ENCODE results near the gene TOMM40.

Gene TOMM40

DNA sequence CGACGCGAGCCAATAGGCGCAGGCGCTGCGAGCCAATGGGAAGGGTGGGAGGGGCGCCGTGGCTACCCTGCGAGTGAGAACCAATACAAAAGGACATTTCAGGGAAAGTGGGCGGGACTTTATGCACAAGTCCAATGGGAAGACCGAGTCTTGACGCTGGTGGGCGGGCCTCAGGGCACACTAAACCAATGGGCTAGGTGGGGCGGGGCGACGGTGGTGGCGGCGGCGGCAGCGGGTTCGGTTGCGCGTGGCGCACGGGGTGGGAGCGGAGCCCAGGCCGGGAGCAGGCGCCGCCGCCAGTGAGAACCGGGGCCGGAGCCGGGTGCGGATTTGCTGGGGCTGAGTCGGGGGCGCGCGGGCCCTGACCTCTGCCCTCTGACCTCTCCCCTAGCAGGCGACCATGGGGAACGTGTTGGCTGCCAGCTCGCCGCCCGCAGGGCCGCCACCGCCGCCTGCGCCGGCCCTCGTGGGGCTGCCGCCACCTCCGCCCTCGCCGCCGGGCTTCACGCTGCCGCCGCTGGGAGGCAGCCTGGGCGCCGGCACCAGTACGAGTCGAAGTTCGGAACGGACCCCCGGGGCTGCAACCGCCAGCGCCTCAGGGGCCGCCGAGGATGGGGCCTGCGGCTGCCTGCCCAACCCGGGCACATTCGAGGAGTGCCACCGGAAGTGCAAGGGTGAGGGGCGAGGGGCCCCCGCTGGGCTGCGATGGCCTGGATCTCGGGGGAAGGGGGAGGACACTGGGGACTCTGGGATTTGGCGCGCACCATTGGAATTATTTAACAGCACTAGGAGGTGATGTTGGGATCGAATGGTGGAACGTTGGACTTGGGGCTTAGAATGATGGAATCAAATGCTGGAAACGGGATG lies at the start of gene TOMM40:
TSS of gene TOMM40 (plus strand) at position 239 of the 867 bp plus-strand sequence. CDS start at position 401, 162 bp downstream.
- H3K9me3 ChIP-seq (ENCODE audit: control insufficient read depth in 5 of 5, low read length in 5 of 5), result no peaks in the 10 kb centered on the region
- H3K9ac ChIP-seq (ENCODE audit: low read length in 5 of 5), result peak within 1 kb of the TSS; percentile 67 to 92 (median 88)
- no peaks in the 10 kb centered on the region for H3K27me3 ChIP-seq (ENCODE audit: control insufficient read depth in 5 of 5, insufficient read depth in 4 of 5, low read length in 5 of 5)
- H3K27ac ChIP-seq (ENCODE audit: low read depth, low read length), result peak within 1 kb of the TSS; percentile 85
- peaks cover 8 to 26% (median 24%) of the 10 kb centered on the region in 5 donors for H3K4me1 ChIP-seq (ENCODE audit: control insufficient read depth in 5 of 5, insufficient read depth in 5 of 5, low read length in 5 of 5)
- H3K4me3 ChIP-seq (ENCODE audit: low read depth in 1 of 5, low read length in 5 of 5), result peak within 1 kb of the TSS; percentile 77 to 85 (median 80)
- H3K36me3 ChIP-seq (ENCODE audit: control insufficient read depth in 5 of 5, insufficient read depth in 5 of 5, low read length in 5 of 5), result peaks cover 0 to 54% (median 47%) of the 10 kb centered on the region in 5 donors

DNA sequence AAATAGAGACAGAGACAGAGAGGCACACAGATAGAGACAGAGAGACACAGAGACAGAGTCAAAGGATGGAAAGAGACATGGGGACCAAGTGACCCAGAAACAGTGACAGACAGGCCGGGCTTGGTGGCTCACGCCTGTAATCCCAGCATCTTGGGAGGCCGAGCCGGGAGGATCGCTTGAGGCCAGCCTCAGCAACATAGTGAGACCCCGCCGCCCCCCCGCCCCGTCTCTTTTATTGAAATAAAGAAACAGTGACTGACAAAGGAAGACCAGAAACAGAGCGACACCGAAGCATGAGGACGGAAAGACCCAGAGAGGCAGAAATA lies 45.8 kb upstream of the TOMM40 start:
- Histone ChIP-seq H3K36me3 (ENCODE audit: control insufficient read depth in 5 of 5, insufficient read depth in 5 of 5, low read length in 5 of 5) (no peaks in the 10 kb centered on the region), H3K9me3 (ENCODE audit: control insufficient read depth in 5 of 5, low read length in 5 of 5) (no peaks in the 10 kb centered on the region), H3K9ac (ENCODE audit: low read length in 5 of 5) (peak overlapping the region in 4 of 5 donors; percentile 11 to 73 (median 52)), H3K27me3 (ENCODE audit: control insufficient read depth in 5 of 5, insufficient read depth in 4 of 5, low read length in 5 of 5) (no peaks in the 10 kb centered on the region), H3K4me1 (ENCODE audit: control insufficient read depth in 5 of 5, insufficient read depth in 5 of 5, low read length in 5 of 5) (peaks cover 9 to 52% (median 41%) of the 10 kb centered on the region in 5 donors), H3K4me3 (ENCODE audit: low read depth in 1 of 5, low read length in 5 of 5) (peak overlapping the region; percentile 54 to 72 (median 62)), H3K27ac (ENCODE audit: low read depth, low read length) (peak overlapping the region; percentile 56)

DNA sequence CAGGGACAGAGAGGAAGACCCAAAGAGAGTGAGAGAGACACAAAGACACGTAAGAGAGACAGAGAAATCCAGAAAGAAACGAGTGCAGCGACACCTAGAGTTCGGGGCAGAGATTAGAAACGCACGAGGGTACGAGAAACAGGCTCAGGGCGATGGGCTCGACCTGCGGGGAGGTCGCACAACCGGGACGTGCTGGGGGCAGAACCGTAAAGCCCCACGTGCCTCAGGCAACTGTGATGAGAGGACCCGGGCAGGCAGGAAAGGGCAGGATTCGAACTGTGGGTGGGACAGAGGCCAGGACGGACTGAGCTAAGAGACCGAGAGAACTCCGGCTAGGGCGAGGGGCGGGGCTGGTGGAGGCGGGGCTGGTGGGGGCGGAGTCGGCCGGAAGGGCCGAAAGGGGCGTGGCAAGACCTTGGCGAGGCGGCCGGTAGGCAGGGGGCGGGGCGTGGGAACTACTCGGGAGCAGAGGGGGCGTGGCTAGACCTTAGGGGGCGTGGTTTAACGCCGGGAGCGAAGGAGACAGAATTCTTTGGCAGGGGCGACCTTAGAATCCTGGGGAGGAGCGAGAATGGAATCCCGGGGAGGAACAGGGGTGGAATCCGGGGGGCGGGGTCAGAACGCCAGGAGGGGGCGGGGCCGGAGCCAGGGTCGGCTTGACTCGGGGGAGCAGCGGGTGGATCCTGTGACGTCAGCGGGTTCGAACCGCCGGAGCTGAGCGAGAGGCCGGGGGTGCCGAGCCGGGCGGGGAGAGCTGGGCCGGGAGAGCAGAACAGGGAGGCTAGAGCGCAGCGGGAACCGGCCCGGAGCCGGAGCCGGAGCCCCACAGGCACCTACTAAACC lies 45.2 kb upstream of the TOMM40 start, which contains the start of gene NECTIN2:
TSS of gene NECTIN2 (plus strand) at position 686 of the 843 bp plus-strand sequence. CDS start 229 bp downstream, outside the sequence.
- Histone ChIP-seq H3K9me3 (ENCODE audit: control insufficient read depth in 5 of 5, low read length in 5 of 5) (no peaks in the 10 kb centered on the region), H3K4me1 (ENCODE audit: control insufficient read depth in 5 of 5, insufficient read depth in 5 of 5, low read length in 5 of 5) (peaks cover 9 to 58% (median 41%) of the 10 kb centered on the region in 5 donors), H3K27ac (ENCODE audit: low read depth, low read length) (peak within 1 kb of the TSS; percentile 92), H3K36me3 (ENCODE audit: control insufficient read depth in 5 of 5, insufficient read depth in 5 of 5, low read length in 5 of 5) (no peaks in the 10 kb centered on the region), H3K27me3 (ENCODE audit: control insufficient read depth in 5 of 5, insufficient read depth in 4 of 5, low read length in 5 of 5) (no peaks in the 10 kb centered on the region), H3K9ac (ENCODE audit: low read length in 5 of 5) (peak within 1 kb of the TSS; percentile 87 to 98 (median 97)), H3K4me3 (ENCODE audit: low read depth in 1 of 5, low read length in 5 of 5) (peak within 1 kb of the TSS; percentile 70 to 94 (median 84))

DNA sequence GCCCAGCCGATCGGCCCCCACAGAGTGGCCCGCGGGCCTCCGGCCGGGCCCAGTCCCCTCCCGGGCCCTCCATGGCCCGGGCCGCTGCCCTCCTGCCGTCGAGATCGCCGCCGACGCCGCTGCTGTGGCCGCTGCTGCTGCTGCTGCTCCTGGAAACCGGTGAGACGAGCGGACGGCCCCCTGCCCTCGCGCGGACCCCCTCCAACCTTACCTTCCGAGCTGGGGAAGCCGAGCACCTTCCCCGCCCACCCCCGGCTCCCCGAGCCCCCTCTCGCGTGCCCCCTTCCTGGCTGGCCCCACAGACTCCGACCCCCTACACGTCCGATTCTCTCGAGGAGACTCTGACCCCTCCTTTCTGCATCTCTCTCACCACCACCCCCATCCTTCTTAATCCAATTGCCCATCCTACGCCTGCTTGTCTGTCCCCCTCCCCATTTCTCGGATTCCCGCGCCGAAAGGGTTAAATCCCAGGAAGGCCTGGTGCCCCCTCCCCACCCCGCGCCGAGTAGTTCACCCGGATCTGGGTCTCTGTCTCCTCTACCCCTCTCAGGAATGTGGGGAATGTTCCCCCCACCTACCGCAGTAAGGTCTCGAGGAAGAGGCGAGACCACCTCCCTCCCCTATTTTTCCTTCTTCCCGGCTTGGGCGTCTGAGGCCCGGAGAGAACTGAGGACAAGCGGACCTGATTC lies 44.5 kb upstream of the TOMM40 start:
- Histone ChIP-seq H3K9me3 (ENCODE audit: control insufficient read depth in 5 of 5, low read length in 5 of 5) (no peaks in the 10 kb centered on the region), H3K27me3 (ENCODE audit: control insufficient read depth in 5 of 5, insufficient read depth in 4 of 5, low read length in 5 of 5) (no peaks in the 10 kb centered on the region), H3K9ac (ENCODE audit: low read length in 5 of 5) (peak overlapping the region; percentile 87 to 98 (median 97)), H3K27ac (ENCODE audit: low read depth, low read length) (peak overlapping the region; percentile 92), H3K36me3 (ENCODE audit: control insufficient read depth in 5 of 5, insufficient read depth in 5 of 5, low read length in 5 of 5) (peaks cover 0 to 2% (median 0%) of the 10 kb centered on the region in 5 donors), H3K4me3 (ENCODE audit: low read depth in 1 of 5, low read length in 5 of 5) (peak overlapping the region; percentile 70 to 94 (median 84)), H3K4me1 (ENCODE audit: control insufficient read depth in 5 of 5, insufficient read depth in 5 of 5, low read length in 5 of 5) (peaks cover 9 to 66% (median 48%) of the 10 kb centered on the region in 5 donors)

DNA sequence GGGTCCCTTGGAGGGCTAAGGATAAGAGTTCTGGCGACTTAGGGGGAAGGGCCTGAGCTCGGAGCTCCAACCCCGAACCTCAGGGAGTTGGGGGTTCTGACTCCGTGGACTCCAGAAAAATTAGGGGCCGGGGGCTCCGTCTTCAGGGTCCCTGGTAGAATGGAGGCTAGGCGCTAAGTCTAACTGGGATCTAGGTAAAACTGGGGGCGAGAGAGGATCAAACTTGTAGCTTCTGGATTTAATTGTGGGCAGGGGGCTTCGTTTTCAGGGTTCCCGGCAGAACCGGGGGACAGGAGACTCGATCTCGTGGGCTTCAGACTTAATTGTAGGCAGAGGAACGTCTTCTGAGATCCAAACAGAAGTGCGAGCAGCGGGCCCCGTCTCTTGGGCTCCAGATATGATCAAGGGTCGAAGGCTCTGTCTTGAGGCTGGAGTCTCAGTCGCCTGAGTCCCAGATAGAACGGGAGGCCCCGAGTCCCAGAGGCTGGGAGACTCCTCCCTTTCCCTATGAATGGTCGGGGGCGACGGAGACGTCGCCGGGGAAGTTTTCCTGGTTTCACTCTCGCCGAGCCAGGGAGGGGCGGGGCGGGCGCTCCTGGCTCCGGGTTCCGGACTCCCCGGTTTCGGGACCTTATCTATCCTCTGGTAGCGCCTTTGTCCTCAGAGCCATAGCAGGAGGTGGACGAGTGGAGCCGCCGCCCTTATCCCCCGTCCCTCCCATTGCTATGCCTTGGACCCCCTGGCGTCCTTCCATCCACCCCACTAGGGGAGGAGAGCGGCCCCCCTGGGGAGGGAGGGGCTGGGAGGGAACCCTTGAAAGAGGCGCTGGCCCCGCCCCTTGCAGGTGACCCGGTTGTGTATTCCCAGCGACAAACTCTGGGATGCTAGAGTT lies 43.7 kb upstream of the TOMM40 start:
- Histone ChIP-seq H3K27me3 (ENCODE audit: control insufficient read depth in 5 of 5, insufficient read depth in 4 of 5, low read length in 5 of 5) (no peaks in the 10 kb centered on the region), H3K9me3 (ENCODE audit: control insufficient read depth in 5 of 5, low read length in 5 of 5) (no peaks in the 10 kb centered on the region), H3K9ac (ENCODE audit: low read length in 5 of 5) (peak overlapping the region; percentile 87 to 98 (median 97)), H3K4me1 (ENCODE audit: control insufficient read depth in 5 of 5, insufficient read depth in 5 of 5, low read length in 5 of 5) (peaks cover 9 to 69% (median 51%) of the 10 kb centered on the region in 5 donors), H3K27ac (ENCODE audit: low read depth, low read length) (peak overlapping the region; percentile 92), H3K36me3 (ENCODE audit: control insufficient read depth in 5 of 5, insufficient read depth in 5 of 5, low read length in 5 of 5) (peaks cover 0 to 4% (median 0%) of the 10 kb centered on the region in 5 donors), H3K4me3 (ENCODE audit: low read depth in 1 of 5, low read length in 5 of 5) (peak overlapping the region; percentile 70 to 94 (median 84))

DNA sequence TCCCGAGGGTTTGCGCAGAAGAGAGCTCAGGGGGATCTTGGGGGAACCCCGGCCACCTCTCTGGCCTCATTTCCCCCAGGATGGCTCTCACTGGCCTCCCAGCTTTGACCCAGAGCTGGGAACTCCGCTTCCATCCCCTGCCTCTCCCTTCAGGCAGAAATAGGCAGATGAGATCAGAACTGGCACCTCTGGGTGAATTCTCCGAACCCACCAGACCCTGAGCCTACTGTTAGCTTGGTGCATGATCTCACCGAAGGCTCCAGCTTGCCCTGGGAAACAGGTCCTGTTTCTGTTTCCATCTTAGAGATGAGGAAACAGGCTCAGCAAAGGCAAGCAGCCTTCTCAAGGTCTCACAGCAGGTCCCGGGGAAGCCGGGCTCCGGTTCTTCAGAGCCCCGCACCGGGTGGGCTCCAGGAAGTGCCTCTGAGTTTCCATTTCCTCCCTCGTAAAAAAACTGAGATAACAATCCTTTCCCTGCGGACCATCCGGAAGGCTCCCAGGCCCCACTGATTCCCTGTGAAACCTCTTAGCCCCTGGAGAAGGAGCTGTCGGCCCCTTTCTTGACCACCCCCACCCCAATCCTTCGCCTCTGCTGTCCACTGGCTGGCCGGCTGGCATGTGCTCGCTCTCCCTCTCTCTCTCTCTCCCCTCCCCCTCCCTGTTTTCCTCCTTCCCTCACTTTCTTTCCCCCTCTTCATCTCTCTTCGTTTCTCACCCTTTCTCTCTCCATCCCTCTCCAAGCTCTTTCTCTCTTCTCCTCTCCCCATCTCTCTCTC lies 42.8 kb upstream of the TOMM40 start:
- Histone ChIP-seq H3K27me3 (ENCODE audit: control insufficient read depth in 5 of 5, insufficient read depth in 4 of 5, low read length in 5 of 5) (no peaks in the 10 kb centered on the region), H3K4me3 (ENCODE audit: low read depth in 1 of 5, low read length in 5 of 5) (peak overlapping the region; percentile 70 to 85 (median 78)), H3K9ac (ENCODE audit: low read length in 5 of 5) (peak overlapping the region; percentile 17 to 98 (median 97)), H3K36me3 (ENCODE audit: control insufficient read depth in 5 of 5, insufficient read depth in 5 of 5, low read length in 5 of 5) (peaks cover 0 to 4% (median 0%) of the 10 kb centered on the region in 5 donors), H3K4me1 (ENCODE audit: control insufficient read depth in 5 of 5, insufficient read depth in 5 of 5, low read length in 5 of 5) (peaks cover 9 to 69% (median 51%) of the 10 kb centered on the region in 5 donors), H3K27ac (ENCODE audit: low read depth, low read length) (peak overlapping the region; percentile 92), H3K9me3 (ENCODE audit: control insufficient read depth in 5 of 5, low read length in 5 of 5) (no peaks in the 10 kb centered on the region)

DNA sequence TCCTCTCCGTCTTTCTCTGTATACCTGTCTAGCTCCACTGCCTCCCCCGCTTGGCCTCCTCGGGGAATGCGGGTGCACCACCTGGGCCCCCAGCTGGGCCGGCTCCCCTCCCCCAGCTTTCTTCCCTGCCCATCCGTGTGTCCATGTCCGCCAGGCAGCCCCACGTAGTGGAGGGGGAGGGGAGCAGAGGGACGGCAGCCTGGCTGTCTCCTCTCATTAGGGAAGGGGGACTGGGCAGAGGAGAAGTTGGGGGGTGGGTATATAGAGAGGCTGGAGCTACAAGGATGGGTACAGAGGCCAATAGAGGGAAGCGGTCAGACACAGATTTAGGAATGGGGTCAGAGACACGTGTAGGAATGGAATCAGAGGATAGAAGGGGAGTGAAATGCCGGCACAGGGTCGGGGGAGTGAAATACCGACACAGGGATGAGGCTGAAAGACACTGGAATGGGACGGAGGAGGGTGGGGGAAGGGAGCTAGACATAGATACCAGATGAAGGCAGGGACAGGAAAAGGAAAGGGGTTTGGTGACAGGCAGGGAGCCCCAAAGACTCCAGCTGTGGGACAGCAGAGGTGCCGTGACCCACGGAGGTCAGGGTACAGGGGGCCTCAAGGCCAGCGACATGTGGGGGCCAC lies 42.1 kb upstream of the TOMM40 start:
- Histone ChIP-seq H3K27me3 (ENCODE audit: control insufficient read depth in 5 of 5, insufficient read depth in 4 of 5, low read length in 5 of 5) (no peaks in the 10 kb centered on the region), H3K4me3 (ENCODE audit: low read depth in 1 of 5, low read length in 5 of 5) (peak overlapping the region in 3 of 5 donors; percentile 70 to 85 (median 78)), H3K4me1 (ENCODE audit: control insufficient read depth in 5 of 5, insufficient read depth in 5 of 5, low read length in 5 of 5) (peaks cover 9 to 69% (median 51%) of the 10 kb centered on the region in 5 donors), H3K9ac (ENCODE audit: low read length in 5 of 5) (peak overlapping the region; percentile 35 to 98 (median 87)), H3K9me3 (ENCODE audit: control insufficient read depth in 5 of 5, low read length in 5 of 5) (no peaks in the 10 kb centered on the region), H3K36me3 (ENCODE audit: control insufficient read depth in 5 of 5, insufficient read depth in 5 of 5, low read length in 5 of 5) (peaks cover 0 to 7% (median 0%) of the 10 kb centered on the region in 5 donors), H3K27ac (ENCODE audit: low read depth, low read length) (peak overlapping the region; percentile 92)

DNA sequence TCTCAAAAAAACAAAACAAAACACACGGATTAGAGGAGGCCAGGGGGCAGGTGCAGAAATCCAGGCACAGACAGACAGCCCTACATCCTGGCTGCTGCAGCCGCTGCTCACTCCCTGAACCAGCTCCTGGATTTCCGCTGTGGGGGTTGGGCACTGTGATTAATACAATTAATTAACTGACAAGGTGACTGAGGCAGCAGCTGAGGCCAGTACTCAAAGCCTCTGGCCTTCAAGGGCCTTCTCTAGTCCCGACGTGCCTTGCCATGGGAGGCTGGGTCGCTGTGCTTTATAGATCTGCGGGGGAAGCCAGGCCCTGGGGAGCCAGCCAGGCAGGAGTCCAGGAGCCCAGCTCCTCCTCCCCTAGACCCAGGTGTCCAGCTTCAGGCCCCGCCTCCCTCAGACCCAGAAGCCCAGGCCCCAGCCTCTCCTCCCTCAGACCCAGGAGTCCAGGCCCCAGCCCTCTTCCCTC lies 40.4 kb upstream of the TOMM40 start:
- Histone ChIP-seq H3K27me3 (ENCODE audit: control insufficient read depth in 5 of 5, insufficient read depth in 4 of 5, low read length in 5 of 5) (no peaks in the 10 kb centered on the region), H3K9ac (ENCODE audit: low read length in 5 of 5) (no peak overlapping the region), H3K36me3 (ENCODE audit: control insufficient read depth in 5 of 5, insufficient read depth in 5 of 5, low read length in 5 of 5) (peaks cover 0 to 8% (median 0%) of the 10 kb centered on the region in 5 donors), H3K4me3 (ENCODE audit: low read depth in 1 of 5, low read length in 5 of 5) (no peak overlapping the region), H3K9me3 (ENCODE audit: control insufficient read depth in 5 of 5, low read length in 5 of 5) (no peaks in the 10 kb centered on the region), H3K4me1 (ENCODE audit: control insufficient read depth in 5 of 5, insufficient read depth in 5 of 5, low read length in 5 of 5) (peaks cover 6 to 55% (median 40%) of the 10 kb centered on the region in 5 donors), H3K27ac (ENCODE audit: low read depth, low read length) (peak overlapping the region; percentile 30)

Data from subcutaneous abdominal adipose tissue (tissue), 5 donors.